LNCaP clone FGC (cell line): ENCODE measurements around the gene PM20D2.

Experiments
- DNase-seq: peaks from one replicate; pipeline ENCODE4 v3.0.0-alpha.2; 2011; ENCODE audit warnings: low read depth
- H3K4me3 ChIP-seq: 2 replicates; pipeline ENCODE4 v1.5.1; 2011; ENCODE audit warnings: mild to moderate bottlenecking, low read depth, low read length, control low read depth
- CTCF ChIP-seq: IDR thresholded peaks from 2 replicates; pipeline ENCODE4 v1.5.1; 2012; ENCODE audit warnings: mild to moderate bottlenecking; ENCODE audit not compliant: control insufficient read depth, insufficient read depth; ENCODE audit errors: extremely low read depth

Gene PM20D2

DNA sequence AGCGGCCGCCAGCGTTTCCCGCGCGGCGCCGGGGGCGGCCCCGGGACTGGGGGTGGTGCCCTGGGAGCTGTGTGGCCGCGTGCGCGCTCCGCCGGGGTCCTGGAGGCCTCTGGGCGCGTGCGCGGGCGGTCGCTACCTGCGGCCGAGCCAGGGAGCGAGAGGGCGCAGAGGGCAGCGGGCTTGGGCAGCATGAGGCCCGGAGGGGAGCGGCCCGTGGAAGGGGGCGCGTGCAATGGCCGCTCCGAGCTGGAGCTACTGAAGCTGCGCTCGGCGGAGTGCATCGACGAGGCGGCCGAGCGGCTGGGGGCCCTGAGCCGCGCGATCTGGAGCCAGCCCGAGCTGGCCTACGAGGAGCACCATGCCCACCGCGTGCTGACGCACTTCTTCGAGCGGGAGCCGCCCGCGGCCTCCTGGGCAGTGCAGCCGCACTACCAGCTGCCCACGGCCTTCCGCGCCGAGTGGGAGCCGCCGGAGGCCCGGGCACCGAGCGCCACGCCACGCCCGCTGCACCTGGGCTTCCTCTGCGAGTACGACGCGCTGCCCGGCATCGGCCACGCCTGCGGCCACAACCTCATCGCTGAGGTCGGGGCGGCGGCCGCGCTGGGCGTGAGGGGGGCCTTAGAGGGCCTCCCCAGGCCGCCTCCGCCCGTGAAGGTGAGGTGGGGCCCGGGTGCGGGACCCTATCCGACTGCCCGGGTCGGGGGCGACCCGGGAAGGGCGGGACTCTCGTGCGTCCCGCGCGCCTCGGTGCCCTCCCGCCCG, at the start of gene PM20D2:
PM20D2 (plus strand) TSS at position 100 of the 762 bp plus-strand sequence; CDS start at position 190, 90 bp downstream.
- no peak within 1 kb of the TSS for H3K4me3 ChIP-seq
- no peak for DNase-seq

GRCh38 chr6:89098461-89098860, 47.4 kb upstream of the PM20D2 start:
- no peak for TF ChIP-seq CTCF
- H3K4me3 ChIP-seq, result no peak overlapping the region
- DNase-seq, result no peak

More for the DNA sequence above, at the start of gene PM20D2:
- TF ChIP-seq CTCF, result no peak

DNA sequence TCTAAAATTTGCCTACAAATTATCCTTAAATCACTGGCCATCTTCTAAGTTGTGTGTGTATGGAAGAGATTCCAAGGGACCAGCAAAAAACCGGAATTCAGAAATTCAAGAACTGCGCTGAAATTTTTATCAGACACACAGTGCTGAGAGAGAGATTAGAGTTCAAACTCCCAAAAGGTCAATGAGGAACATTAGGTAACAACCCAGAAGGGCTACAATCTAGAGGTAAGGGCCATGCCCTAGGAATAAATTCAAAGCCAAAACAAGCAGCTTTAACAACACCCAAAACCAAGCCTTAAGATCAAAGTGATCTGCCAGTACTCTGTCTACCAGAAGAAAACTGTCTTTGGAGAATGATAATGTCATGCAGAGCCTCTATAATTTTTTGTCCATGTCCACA, 45.7 kb upstream of the PM20D2 start:
- H3K4me3 ChIP-seq, result no peak overlapping the region
- TF ChIP-seq CTCF, result no peak
- no peak for DNase-seq

DNA sequence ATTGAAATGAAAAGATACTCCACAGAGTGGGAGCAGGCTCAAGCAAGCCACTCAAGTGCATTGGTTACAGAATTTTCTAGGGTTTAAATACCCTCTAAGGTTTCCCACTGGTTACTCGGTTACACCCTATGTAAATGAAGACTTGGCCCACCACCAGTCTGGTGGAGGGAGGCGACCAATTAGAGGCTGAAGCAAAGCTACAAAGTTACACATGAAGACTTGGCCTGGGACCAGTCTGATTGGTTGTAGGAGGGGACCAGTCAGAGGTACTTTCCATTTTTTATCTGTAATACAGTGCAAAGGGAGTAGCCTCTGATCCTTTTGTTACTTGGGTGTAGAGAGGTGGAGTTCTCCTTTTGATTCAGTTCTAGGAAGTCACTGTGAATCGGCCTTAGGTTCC, 35.6 kb upstream of the PM20D2 start:
- no peak for TF ChIP-seq CTCF
- no peak overlapping the region for H3K4me3 ChIP-seq
- no peak for DNase-seq

GRCh38 chr6:89111933-89112332, 33.9 kb upstream of the PM20D2 start:
- no peak for DNase-seq
- TF ChIP-seq CTCF, result no peak
- no peak overlapping the region for H3K4me3 ChIP-seq

- no peak for DNase-seq
- no peak overlapping the region for H3K4me3 ChIP-seq
- no peak for TF ChIP-seq CTCF
Observed at GRCh38 chr6:89116702-89117101, 29.2 kb upstream of the PM20D2 start.
